Tibial nerve (tissue), 4 donors: ENCODE measurements around the gene HAPLN1. TPM values are rescaled to one million over a fixed set of nuclear protein-coding genes. Genes with fewer than 3 reads are reported as not detected.

ENCODE experiments used
- DNase-seq, 2 donors: peaks; one replicate each; pipeline ENCODE4 v3.0.0-alpha.2; 2019; ENCODE audit warnings: low spot score in 2 of 2
- H3K27ac ChIP-seq, 4 donors: fragments of 200-600 bp; sonication (generic) in 3 of 4; one replicate each; pipeline ENCODE4 v1.5.1; 2017 to 2019; ENCODE audit warnings: mild to moderate bottlenecking in 1 of 4
- H3K27me3 ChIP-seq, 2 donors: fragments of 200-600 bp; sonication (generic) in 1 of 2; one replicate each; pipeline versions ENCODE4 v1.5.1 to v1.6.0; 2017 to 2019
- H3K36me3 ChIP-seq, 3 donors: fragments of 200-600 bp; sonication (generic); one replicate each; pipeline ENCODE4 v1.5.1; 2018 to 2019
- H3K4me1 ChIP-seq, 4 donors: fragments of 200-600 bp; sonication (generic) in 3 of 4; one replicate each; pipeline ENCODE4 v1.5.1; 2017 to 2019
- H3K4me3 ChIP-seq, 4 donors: fragments of 200-600 bp; sonication (generic) in 3 of 4; one replicate each; pipeline ENCODE4 v1.5.1; 2017 to 2019; ENCODE audit warnings: mild to moderate bottlenecking in 1 of 4, moderate library complexity in 1 of 4
- H3K9me3 ChIP-seq, 4 donors: fragments of 200-600 bp; sonication (generic) in 3 of 4; one replicate each; pipeline ENCODE4 v1.5.1; 2017 to 2019
- CTCF ChIP-seq, 5 experiments: fragments of 200-600 bp in 3 of 5; fragments of 450-650 bp in 2 of 5; sonication (generic) in 3 of 5; IDR thresholded peaks; one replicate each; pipeline ENCODE4 v1.5.1; 2016 to 2019; ENCODE audit warnings: antibody characterized with exemption in 5 of 5, mild to moderate bottlenecking in 3 of 5, moderate library complexity in 2 of 5
- EP300 ChIP-seq, 2 donors: sonication (generic); formaldehyde crosslinking; IDR thresholded peaks; one replicate each; pipeline ENCODE4 v1.6.1; 2017; ENCODE audit warnings: antibody characterized with exemption in 2 of 2, mild to moderate bottlenecking in 1 of 2
- POLR2A ChIP-seq, 2 donors: fragments of 450-650 bp; IDR thresholded peaks; one replicate each; pipeline ENCODE4 v1.6.1; 2017; ENCODE audit warnings: antibody characterized with exemption in 2 of 2, mild to moderate bottlenecking in 2 of 2, moderate library complexity in 2 of 2
- WGBS, 2 donors: methylation state at CpG; one replicate each; pipeline ENCODE4 v1.1.5; 2018; 5-methylcytosine and 5-hydroxymethylcytosine counted together
- total RNA-seq, 4 donors: library from RNA; depleted of rRNA; stranded (reverse); fragments of >200 nt; gene quantifications; one replicate each; pipeline ENCODE4 v1.1.0, GENCODE V29; 2016

The HAPLN1 gene
- total RNA-seq, 4 donors from 2014 or later = not detected

DNA sequence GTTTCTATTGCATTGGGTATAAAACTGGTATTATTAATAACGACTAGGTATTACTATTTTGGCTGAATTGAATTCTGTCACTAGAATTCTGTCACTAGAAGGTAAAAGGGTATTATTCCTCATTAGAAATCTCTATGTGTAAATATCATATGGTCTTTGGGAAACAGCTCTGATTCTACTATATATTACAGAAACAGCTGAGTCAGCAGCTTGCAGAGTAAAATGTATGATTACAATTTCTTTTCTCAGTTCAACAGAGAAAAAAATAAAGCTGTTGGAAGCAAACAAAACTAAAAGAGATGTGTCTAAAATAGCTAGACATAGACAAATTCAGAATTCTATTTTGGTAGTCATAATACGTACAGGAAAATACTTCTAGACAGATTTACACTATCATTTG, 48.5 kb downstream of the HAPLN1 start:
- 75 to 78% methylated on average over 2 of the region's 2 CpGs for WGBS, 2 donors
- H3K27ac ChIP-seq = no peak overlapping the region
- H3K4me3 ChIP-seq = no peak overlapping the region
- H3K4me1 ChIP-seq = no peaks in the 10 kb centered on the region
- no peaks in the 10 kb centered on the region for H3K36me3 ChIP-seq
- DNase-seq = no peak
- H3K27me3 ChIP-seq = no peaks in the 10 kb centered on the region
- peaks cover 0 to under 1% (median 0%) of the 10 kb centered on the region in 4 donors for H3K9me3 ChIP-seq
- TF ChIP-seq POLR2A (IDR thresholded peaks at IDR 0.05) = no peak
- no peak for TF ChIP-seq CTCF (IDR thresholded peaks at IDR 0.05)
- no peak for TF ChIP-seq EP300 (IDR thresholded peaks at IDR 0.05)

- H3K36me3 ChIP-seq = no peaks in the 10 kb centered on the region
- no peak for DNase-seq
- H3K4me3 ChIP-seq = no peak overlapping the region
- no peak overlapping the region for H3K27ac ChIP-seq
- no peaks in the 10 kb centered on the region for H3K9me3 ChIP-seq
- no peaks in the 10 kb centered on the region for H3K27me3 ChIP-seq
- TF ChIP-seq POLR2A (IDR thresholded peaks at IDR 0.05) (no peak), CTCF (IDR thresholded peaks at IDR 0.05) (no peak), EP300 (IDR thresholded peaks at IDR 0.05) (no peak)
- no peaks in the 10 kb centered on the region for H3K4me1 ChIP-seq
Observed at GRCh38 chr5:83665631-83666030, 55.0 kb downstream of the HAPLN1 start.

GRCh38 chr5:83662558-83662957, 58.1 kb downstream of the HAPLN1 start:
- TF ChIP-seq POLR2A (IDR thresholded peaks at IDR 0.05) = no peak
- TF ChIP-seq EP300 (IDR thresholded peaks at IDR 0.05) = no peak
- TF ChIP-seq CTCF (IDR thresholded peaks at IDR 0.05) = no peak
- no peaks in the 10 kb centered on the region for H3K9me3 ChIP-seq
- H3K4me1 ChIP-seq = no peaks in the 10 kb centered on the region
- no peak for DNase-seq
- no peak overlapping the region for H3K4me3 ChIP-seq
- H3K36me3 ChIP-seq = no peaks in the 10 kb centered on the region
- H3K27ac ChIP-seq = no peak overlapping the region
- H3K27me3 ChIP-seq = no peaks in the 10 kb centered on the region
- 70 to 83% methylated on average over 3 of the region's 3 CpGs for WGBS, 2 donors

DNA sequence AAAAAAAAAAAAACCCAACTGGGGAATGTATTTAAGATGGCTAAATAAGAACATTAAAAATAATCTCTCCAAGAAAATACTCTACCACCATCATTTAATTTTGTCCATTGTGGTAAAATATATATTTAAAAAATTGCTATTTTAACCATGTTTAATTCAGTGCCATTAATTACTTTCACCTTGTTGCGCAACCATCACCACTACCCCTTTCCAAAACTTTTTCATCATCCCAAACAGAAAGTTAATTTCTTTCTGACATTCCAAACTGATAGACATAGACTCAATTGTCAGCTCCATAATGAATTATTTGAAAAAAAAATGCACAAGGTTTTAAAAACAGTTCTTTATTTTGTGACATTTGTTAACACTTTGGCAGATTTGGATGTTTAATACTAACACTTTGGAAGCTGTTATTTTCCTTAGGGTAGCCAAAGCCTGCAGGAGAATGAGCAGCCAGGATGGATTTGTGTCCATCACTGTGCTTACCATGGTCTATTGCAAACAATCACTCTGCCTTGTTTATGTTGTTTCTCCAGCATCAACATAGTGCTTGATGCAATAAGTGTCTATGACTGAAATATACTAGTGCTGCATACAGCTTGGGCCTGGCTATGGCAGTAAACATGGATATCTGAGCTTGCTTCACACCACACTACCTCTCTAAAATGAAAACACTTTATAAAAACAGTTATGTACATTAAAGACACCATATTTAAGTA, 62.7 kb downstream of the HAPLN1 start:
- H3K27ac ChIP-seq = no peak overlapping the region
- H3K9me3 ChIP-seq = no peaks in the 10 kb centered on the region
- TF ChIP-seq CTCF (IDR thresholded peaks at IDR 0.05) = no peak
- no peak for TF ChIP-seq POLR2A (IDR thresholded peaks at IDR 0.05)
- TF ChIP-seq EP300 (IDR thresholded peaks at IDR 0.05) = no peak
- no peaks in the 10 kb centered on the region for H3K27me3 ChIP-seq
- 91 to 98% methylated on average over 1 of the region's 1 CpG for WGBS, 2 donors
- H3K4me1 ChIP-seq = no peaks in the 10 kb centered on the region
- DNase-seq = no peak
- H3K4me3 ChIP-seq = no peak overlapping the region
- H3K36me3 ChIP-seq = no peaks in the 10 kb centered on the region

- no peak for DNase-seq
- no peak for TF ChIP-seq EP300 (IDR thresholded peaks at IDR 0.05)
- no peak for TF ChIP-seq CTCF (IDR thresholded peaks at IDR 0.05)
- no peak for TF ChIP-seq POLR2A (IDR thresholded peaks at IDR 0.05)
- H3K27ac ChIP-seq = no peak overlapping the region
Observed at GRCh38 chr5:83654427-83654994, 66.1 kb downstream of the HAPLN1 start.

More at GRCh38 chr5:83654427-83654994, 66.1 kb downstream of the HAPLN1 start:
- Histone ChIP-seq H3K9me3 (no peaks in the 10 kb centered on the region), H3K36me3 (no peaks in the 10 kb centered on the region), H3K27me3 (no peaks in the 10 kb centered on the region), H3K4me3 (no peak overlapping the region), H3K4me1 (no peaks in the 10 kb centered on the region)
- 76 to 79% methylated on average over 1 of the region's 1 CpG for WGBS, 2 donors
